ENCODE data around the gene KRT32. TPM values are rescaled to one million over a fixed set of nuclear protein-coding genes. Genes with fewer than 3 reads are reported as not detected.

The KRT32 gene
- total RNA-seq, 2 experiments from 2014 or later = not detected

- ATAC-seq (no peak), DNase-seq (no peak)
- H3K9me3 Mint-ChIP-seq (ENCODE audit: low read depth) = no peaks in the 10 kb centered on the region
- H3K4me3 Mint-ChIP-seq = no peak overlapping the region
- ChIA-PET CTCF (no interaction called here), POLR2A (no interaction called here)
- H3K4me1 Mint-ChIP-seq = no peaks in the 10 kb centered on the region
- H3K36me3 Mint-ChIP-seq (ENCODE audit: low read depth) = no peaks in the 10 kb centered on the region
- no peaks in the 10 kb centered on the region for H3K27me3 Mint-ChIP-seq
- no peak overlapping the region for H3K27ac Mint-ChIP-seq
- intact Hi-C loops (cut with DNase I, micrococcal nuclease) = no loop called here
Measured at GRCh38 chr17:41421116-41421515, 46.1 kb downstream of the KRT32 start.

GRCh38 chr17:41420134-41420533 is 47.1 kb downstream of the KRT32 start:
- POLR2A ChIA-PET = no interaction called here
- intact Hi-C loops (cut with DNase I, micrococcal nuclease) = no loop called here
- Mint-ChIP-seq H3K9me3 (ENCODE audit: low read depth) (no peaks in the 10 kb centered on the region), H3K4me1 (no peaks in the 10 kb centered on the region), H3K4me3 (no peak overlapping the region), H3K27me3 (no peaks in the 10 kb centered on the region), H3K36me3 (ENCODE audit: low read depth) (no peaks in the 10 kb centered on the region), H3K27ac (no peak overlapping the region)
- CTCF ChIA-PET = interaction anchor here (0.6 to 3.4 kb wide), 3 partner anchors 8 to 15 kb away, joined by 3 to 13 read pairs (median 3); no protein-coding TSS in a partner anchor
- ATAC-seq (no peak), DNase-seq (no peak)

DNA sequence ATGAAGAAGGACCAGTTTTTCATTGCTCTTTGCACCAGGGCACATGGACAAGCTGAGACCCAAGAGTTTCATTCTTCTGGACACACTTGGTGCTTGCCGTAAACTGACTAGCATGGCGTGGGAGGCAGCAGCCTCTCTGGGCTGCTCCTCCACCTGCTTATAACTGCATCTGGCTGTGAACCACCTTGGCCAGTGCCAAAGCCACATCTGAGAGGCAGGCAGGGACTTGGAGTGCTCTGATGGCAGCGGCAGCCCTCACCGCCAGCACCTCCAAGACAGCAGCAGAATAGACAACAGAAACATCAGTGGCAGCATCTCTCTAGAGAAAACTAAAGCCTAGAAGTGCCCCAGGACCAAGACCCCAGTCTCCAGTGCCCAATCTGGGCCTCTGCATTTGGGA is 47.5 kb downstream of the KRT32 start:
- no peaks in the 10 kb centered on the region for H3K9me3 Mint-ChIP-seq (ENCODE audit: low read depth)
- POLR2A ChIA-PET = no interaction called here
- H3K36me3 Mint-ChIP-seq (ENCODE audit: low read depth) = no peaks in the 10 kb centered on the region
- intact Hi-C loops (cut with DNase I, micrococcal nuclease) = no loop called here
- no peak for ATAC-seq
- H3K4me1 Mint-ChIP-seq = no peaks in the 10 kb centered on the region
- CTCF ChIA-PET = interaction anchor here (0.7 to 3.4 kb wide), 2 partner anchors 10 to 15 kb away, joined by 3 to 13 read pairs; no protein-coding TSS in a partner anchor
- no peak overlapping the region for H3K27ac Mint-ChIP-seq
- no peaks in the 10 kb centered on the region for H3K27me3 Mint-ChIP-seq
- no peak for DNase-seq
- no peak overlapping the region for H3K4me3 Mint-ChIP-seq

DNA sequence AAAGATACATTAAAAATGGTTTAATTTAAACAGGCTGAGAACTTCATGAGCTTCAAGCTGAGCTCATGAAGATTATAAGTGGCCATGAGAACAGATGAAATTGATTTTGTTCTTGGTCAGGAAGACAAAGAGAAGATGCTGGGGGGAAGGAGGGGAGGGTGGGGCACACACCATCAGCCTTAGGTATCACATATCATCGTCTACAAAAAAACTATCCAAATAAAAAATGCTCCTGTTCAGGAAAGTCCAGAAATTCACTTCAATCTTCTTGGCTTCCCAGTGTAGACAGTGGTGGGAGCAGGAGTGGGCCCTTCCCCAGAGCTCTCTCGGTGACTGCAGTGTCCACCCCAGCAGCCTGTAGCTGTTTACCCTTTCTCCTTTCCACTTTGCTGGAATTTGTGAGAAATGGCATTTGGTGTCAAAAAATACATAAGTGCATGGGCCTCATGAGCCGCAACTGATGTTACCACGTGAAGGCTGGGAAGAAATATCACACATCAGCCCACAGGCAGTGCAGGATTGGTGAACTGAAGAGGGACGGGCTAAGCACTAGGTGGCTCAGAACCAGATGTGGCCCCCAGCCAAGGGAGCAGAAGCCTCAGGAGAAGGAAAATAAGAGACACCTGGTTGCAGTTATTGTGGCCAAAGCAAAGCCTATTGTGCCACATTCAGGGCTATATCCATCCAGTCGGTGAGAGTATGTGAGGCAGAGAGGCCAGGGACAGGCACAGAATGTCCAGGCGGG is 48.9 kb downstream of the KRT32 start:
- H3K27me3 Mint-ChIP-seq = no peaks in the 10 kb centered on the region
- ChIA-PET CTCF (interaction anchor here (0.8 to 3.4 kb wide), 9 partner anchors 10 to 547 kb away, joined by 3 to 13 read pairs (median 3); no protein-coding TSS in a partner anchor), POLR2A (no interaction called here)
- DNase-seq = no peak
- H3K27ac Mint-ChIP-seq = no peak overlapping the region
- H3K4me1 Mint-ChIP-seq = no peaks in the 10 kb centered on the region
- no peak for ATAC-seq
- H3K9me3 Mint-ChIP-seq (ENCODE audit: low read depth) = no peaks in the 10 kb centered on the region
- H3K4me3 Mint-ChIP-seq = no peak overlapping the region
- no peaks in the 10 kb centered on the region for H3K36me3 Mint-ChIP-seq (ENCODE audit: low read depth)
- intact Hi-C loops (cut with DNase I, micrococcal nuclease) = no loop called here

GRCh38 chr17:41417576-41418015 is 49.6 kb downstream of the KRT32 start:
- no peak for DNase-seq
- Mint-ChIP-seq H3K27ac (no peak overlapping the region), H3K27me3 (no peaks in the 10 kb centered on the region), H3K9me3 (ENCODE audit: low read depth) (no peaks in the 10 kb centered on the region), H3K36me3 (ENCODE audit: low read depth) (no peaks in the 10 kb centered on the region), H3K4me1 (no peaks in the 10 kb centered on the region), H3K4me3 (no peak overlapping the region)
- ChIA-PET CTCF (interaction anchor here (0.8 to 3.4 kb wide), 9 partner anchors 9 to 547 kb away, joined by 3 to 13 read pairs (median 3); no protein-coding TSS in a partner anchor), POLR2A (no interaction called here)
- intact Hi-C loops (cut with DNase I, micrococcal nuclease) = no loop called here
- ATAC-seq = no peak

GRCh38 chr17:41417127-41417526 is 50.1 kb downstream of the KRT32 start:
- ChIA-PET CTCF (interaction anchor here (1.0 to 3.4 kb wide), 7 partner anchors 9 to 77 kb away, joined by 3 to 13 read pairs (median 3); no protein-coding TSS in a partner anchor), POLR2A (no interaction called here)
- H3K36me3 Mint-ChIP-seq (ENCODE audit: low read depth) = no peaks in the 10 kb centered on the region
- no peak overlapping the region for H3K4me3 Mint-ChIP-seq
- ATAC-seq (no peak), DNase-seq (no peak)
- intact Hi-C loops (cut with DNase I, micrococcal nuclease) = no loop called here
- H3K4me1 Mint-ChIP-seq = no peaks in the 10 kb centered on the region
- H3K9me3 Mint-ChIP-seq (ENCODE audit: low read depth) = no peaks in the 10 kb centered on the region
- no peak overlapping the region for H3K27ac Mint-ChIP-seq
- no peaks in the 10 kb centered on the region for H3K27me3 Mint-ChIP-seq

GRCh38 chr17:41416479-41416878 is 50.7 kb downstream of the KRT32 start:
- H3K4me3 Mint-ChIP-seq = no peak overlapping the region
- intact Hi-C loops (cut with DNase I, micrococcal nuclease) = no loop called here
- H3K27ac Mint-ChIP-seq = no peak overlapping the region
- H3K9me3 Mint-ChIP-seq (ENCODE audit: low read depth) = no peaks in the 10 kb centered on the region
- H3K4me1 Mint-ChIP-seq = no peaks in the 10 kb centered on the region
- ATAC-seq (no peak), DNase-seq (no peak)
- no peaks in the 10 kb centered on the region for H3K27me3 Mint-ChIP-seq
- H3K36me3 Mint-ChIP-seq (ENCODE audit: low read depth) = no peaks in the 10 kb centered on the region
- POLR2A ChIA-PET = no interaction called here
- CTCF ChIA-PET = interaction anchor here (1.4 kb wide), 1 partner anchor 9 kb away, joined by 4 read pairs; no protein-coding TSS in a partner anchor

DNA sequence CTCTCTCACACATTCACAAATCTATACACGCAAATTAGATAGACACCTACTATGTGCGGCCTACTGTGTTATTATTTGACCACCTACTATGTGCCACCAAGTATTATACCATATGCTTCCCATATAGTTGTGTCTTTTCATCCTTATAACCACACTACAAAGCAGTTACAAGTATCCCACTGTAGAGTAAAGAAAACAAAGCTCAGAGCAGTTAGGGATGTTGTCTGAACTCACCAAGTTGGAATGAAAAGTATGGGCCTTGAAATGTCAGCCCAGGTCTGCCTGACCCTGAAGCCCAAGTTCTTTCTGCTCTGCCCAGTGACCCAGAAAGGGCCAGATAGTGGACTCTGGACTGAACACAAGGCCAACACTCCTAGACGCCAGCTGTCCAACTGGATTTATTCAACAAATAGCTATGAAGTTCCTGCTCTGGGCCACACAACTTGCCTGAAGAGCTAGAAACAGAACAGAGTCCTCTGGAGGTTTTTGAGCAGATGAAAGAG is 51.3 kb downstream of the KRT32 start:
- DNase-seq = no peak
- ChIA-PET POLR2A (no interaction called here), CTCF (interaction anchor here (1.4 kb wide), 1 partner anchor 8 kb away, joined by 4 read pairs; no protein-coding TSS in a partner anchor)
- Mint-ChIP-seq H3K36me3 (ENCODE audit: low read depth) (no peaks in the 10 kb centered on the region), H3K9me3 (ENCODE audit: low read depth) (no peaks in the 10 kb centered on the region), H3K4me3 (no peak overlapping the region), H3K4me1 (no peaks in the 10 kb centered on the region), H3K27me3 (no peaks in the 10 kb centered on the region), H3K27ac (no peak overlapping the region)
- intact Hi-C loops (cut with DNase I, micrococcal nuclease) = no loop called here
- ATAC-seq = no peak

DNA sequence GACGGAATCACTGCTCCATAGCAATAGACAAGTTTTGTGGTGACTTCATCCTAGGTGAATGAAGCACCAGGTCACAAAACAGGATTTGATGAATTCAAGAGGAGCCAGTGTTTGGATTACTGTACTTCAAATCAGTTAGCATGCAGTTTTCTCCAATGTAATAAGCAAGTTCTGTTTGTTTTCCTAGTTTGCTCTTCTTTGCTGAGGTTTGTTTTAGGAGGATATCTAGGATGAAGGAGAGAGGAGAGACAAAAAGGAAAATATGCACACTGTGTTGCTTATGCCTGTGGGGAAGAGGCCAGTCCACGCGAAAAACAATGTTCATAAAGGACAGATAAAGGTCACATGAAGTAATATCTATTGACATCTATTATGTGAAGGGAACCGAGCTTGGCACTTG is 51.8 kb downstream of the KRT32 start:
- H3K27ac Mint-ChIP-seq = no peak overlapping the region
- H3K4me3 Mint-ChIP-seq = no peak overlapping the region
- CTCF ChIA-PET = no interaction called here
- POLR2A ChIA-PET = no interaction called here
- no peaks in the 10 kb centered on the region for H3K9me3 Mint-ChIP-seq (ENCODE audit: low read depth)
- no peaks in the 10 kb centered on the region for H3K4me1 Mint-ChIP-seq
- DNase-seq = no peak
- intact Hi-C loops (cut with DNase I, micrococcal nuclease) = no loop called here
- H3K27me3 Mint-ChIP-seq = no peaks in the 10 kb centered on the region
- H3K36me3 Mint-ChIP-seq (ENCODE audit: low read depth) = no peaks in the 10 kb centered on the region
- ATAC-seq = no peak

GRCh38 chr17:41413982-41414381 is 53.2 kb downstream of the KRT32 start:
- intact Hi-C loops (cut with DNase I, micrococcal nuclease) = no loop called here
- Mint-ChIP-seq H3K36me3 (ENCODE audit: low read depth) (no peaks in the 10 kb centered on the region), H3K4me1 (peaks cover 4% of the 10 kb centered on the region), H3K4me3 (no peak overlapping the region), H3K27me3 (no peaks in the 10 kb centered on the region), H3K9me3 (ENCODE audit: low read depth) (no peaks in the 10 kb centered on the region), H3K27ac (no peak overlapping the region)
- ChIA-PET POLR2A (no interaction called here), CTCF (interaction anchor here (0.6 kb wide), 1 partner anchor 135 kb away, joined by 3 read pairs; no protein-coding TSS in a partner anchor)
- ATAC-seq (no peak), DNase-seq (no peak)

- Mint-ChIP-seq H3K4me1 (peaks cover 6% of the 10 kb centered on the region), H3K9me3 (ENCODE audit: low read depth) (no peaks in the 10 kb centered on the region), H3K27ac (no peak overlapping the region), H3K4me3 (no peak overlapping the region), H3K36me3 (ENCODE audit: low read depth) (no peaks in the 10 kb centered on the region), H3K27me3 (no peaks in the 10 kb centered on the region)
- DNase-seq (no peak), ATAC-seq (no peak)
- ChIA-PET CTCF (interaction anchor here (0.6 to 0.9 kb wide), 2 partner anchors 31 to 136 kb away, joined by 3 read pairs; partner anchors contain the start of gene KRT34), POLR2A (no interaction called here)
- intact Hi-C loops (cut with DNase I, micrococcal nuclease) = no loop called here
Measured at GRCh38 chr17:41413353-41413957, 53.7 kb downstream of the KRT32 start.

Data from activated CD4-positive, alpha-beta T cell treated with anti-CD3 and anti-CD28 coated beads for 36 hours (primary cell).